HepG2 (cell line): Measurements from ENCODE around the gene PEX14. TPM values are rescaled to one million over a fixed set of nuclear protein-coding genes. Genes with fewer than 3 reads are reported as not detected.

ENCODE experiments used
- ARID4A ChIP-seq: sonication (generic); formaldehyde crosslinking; IDR thresholded peaks from 2 replicates; pipeline ENCODE4 v1.5.0; 2020; ENCODE audit warnings: mild to moderate bottlenecking, missing genetic modification reagents, borderline replicate concordance
- ATF2 ChIP-seq: sonication (generic); formaldehyde crosslinking; IDR thresholded peaks from 2 replicates; pipeline ENCODE4 v1.4.0; 2020; ENCODE audit warnings: missing genetic modification reagents
- ATF3 ChIP-seq: sonication (generic); formaldehyde crosslinking; IDR thresholded peaks from 2 replicates; pipeline ENCODE4 v1.4.0; 2020; ENCODE audit warnings: missing genetic modification reagents
- ATF5 ChIP-seq: sonication (generic); formaldehyde crosslinking; IDR thresholded peaks from 2 replicates; pipeline ENCODE4 v1.4.0; 2020; ENCODE audit warnings: mild to moderate bottlenecking, low read depth, missing genetic modification reagents
- CBFB ChIP-seq: sonication (generic); formaldehyde crosslinking; IDR thresholded peaks from 2 replicates; pipeline ENCODE4 v1.4.0; 2020; ENCODE audit warnings: missing genetic modification reagents
- CTCF ChIP-seq: sonication (generic); formaldehyde crosslinking; IDR thresholded peaks from 2 replicates; pipeline ENCODE4 v1.5.0; 2020; ENCODE audit warnings: mild to moderate bottlenecking, missing genetic modification reagents, moderate library complexity
- DR1 ChIP-seq: sonication (generic); formaldehyde crosslinking; IDR thresholded peaks from 2 replicates; pipeline ENCODE4 v1.8.0; 2021; ENCODE audit warnings: mild to moderate bottlenecking, missing genetic modification reagents, inconsistent platforms
- GATAD1 ChIP-seq: IDR thresholded peaks from 2 replicates; pipeline ENCODE4 v1.6.1; 2016; ENCODE audit warnings: missing genetic modification reagents, missing compliant biosample characterization
- GMEB1 ChIP-seq: sonication (generic); formaldehyde crosslinking; IDR thresholded peaks from 2 replicates; pipeline ENCODE4 v1.5.1; 2020; ENCODE audit warnings: missing genetic modification reagents, mild to moderate bottlenecking, borderline replicate concordance
- ONECUT2 ChIP-seq: sonication (generic); formaldehyde crosslinking; IDR thresholded peaks from 2 replicates; pipeline ENCODE4 v1.4.0; 2020; ENCODE audit warnings: missing genetic modification reagents
- PHF20 ChIP-seq: sonication (generic); formaldehyde crosslinking; IDR thresholded peaks from 2 replicates; pipeline ENCODE4 v1.5.0; 2020; ENCODE audit warnings: mild to moderate bottlenecking, missing genetic modification reagents
- TEAD2 ChIP-seq: sonication (generic); formaldehyde crosslinking; IDR thresholded peaks from 2 replicates; pipeline ENCODE4 v1.9.0; 2021; ENCODE audit warnings: missing genetic modification reagents
- TFE3 ChIP-seq: IDR thresholded peaks from 2 replicates; pipeline ENCODE4 v1.6.1; 2016
- THAP11 ChIP-seq: IDR thresholded peaks from 2 replicates; pipeline ENCODE4 v1.6.1; 2016; ENCODE audit warnings: missing biosample characterization, missing genetic modification reagents
- ZBTB1 ChIP-seq: sonication (generic); formaldehyde crosslinking; IDR thresholded peaks from 2 replicates; pipeline ENCODE4 v1.4.0; 2020; ENCODE audit warnings: missing genetic modification reagents, borderline replicate concordance
- ZNF331 ChIP-seq: sonication (generic); formaldehyde crosslinking; IDR thresholded peaks from 2 replicates; pipeline ENCODE4 v1.4.0; 2020; ENCODE audit warnings: missing genetic modification reagents
- ZNF678 ChIP-seq: sonication (generic); formaldehyde crosslinking; IDR thresholded peaks from 2 replicates; pipeline ENCODE4 v1.4.0; 2020; ENCODE audit warnings: mild to moderate bottlenecking, missing genetic modification reagents
- polyA plus RNA-seq, 8 experiments: library from polyadenylated mRNA; depleted of rRNA in 3 of 8; stranded (reverse) in 7 of 8; unstranded in 1 of 8; fragments of >200 nt; fragmentation: Illumina TruSeq in 4 of 8; extraction: Trizol in 4 of 8; gene quantifications; 2 replicates each; pipeline versions ENCODE4 v1.2.1 to v1.2.3, GENCODE V29; 2011 to 2016; ENCODE audit warnings: low read depth in 4 of 8, missing spikeins in 1 of 8, mixed read lengths in 1 of 8; ENCODE audit not compliant: insufficient read depth in 1 of 8
- total RNA-seq, 5 experiments: library from RNA; depleted of rRNA; stranded (reverse); fragments of >200 nt; fragmentation: Illumina TruSeq; extraction: Trizol; gene quantifications; 2 replicates each; pipeline ENCODE4 v1.2.3, GENCODE V29; 2016; ENCODE audit warnings: low read depth in 1 of 5

Gene PEX14
- total and polyA plus RNA-seq, 2 of the 13 experiments (the other 11 are each of a cell fraction or from before 2014, with no cell fraction given), result 6.5 to 9.9 TPM

- no peak for TF ChIP-seq GMEB1 (CRISPR knock-in tag)
- no peak for TF ChIP-seq ATF5 (CRISPR knock-in tag)
- no peak for TF ChIP-seq TEAD2 (CRISPR knock-in tag)
- TF ChIP-seq TFE3 (CRISPR knock-in tag), result no peak
- TF ChIP-seq GATAD1 (CRISPR knock-in tag), result peak; percentile 54; the same call in 1 of the 2 replicates
- no peak for TF ChIP-seq DR1 (CRISPR knock-in tag)
- no peak for TF ChIP-seq ZNF678 (CRISPR knock-in tag)
- no peak for TF ChIP-seq ONECUT2 (CRISPR knock-in tag)
- 0 out of 2 replicates have a peak, but pooled peaks have one; percentile 5 for TF ChIP-seq CBFB
- no peak for TF ChIP-seq ZBTB1
- no peak for TF ChIP-seq ZNF331 (CRISPR knock-in tag)
- TF ChIP-seq ATF3 (CRISPR knock-in tag), result no peak
- TF ChIP-seq THAP11, result peak; percentile 60
- peak; percentile 87 for TF ChIP-seq CTCF (CRISPR knock-in tag)
- peak; percentile 21; the same call in 1 of the 2 replicates for TF ChIP-seq ARID4A (CRISPR knock-in tag)
- TF ChIP-seq ATF2, result no peak
- TF ChIP-seq PHF20 (CRISPR knock-in tag), result no peak
Observed at GRCh38 chr1:10494754-10495474, 20.2 kb downstream of the PEX14 start (continued).
